Pancreas (tissue), 10 donors: Measurements from ENCODE around the gene MRPL54. TPM values are rescaled to one million over a fixed set of nuclear protein-coding genes. Genes with fewer than 3 reads are reported as not detected.
"Not testable (repeated sequence)": the region's sequence is repeated elsewhere in the genome, so short reads cannot be mapped to it uniquely, and the experiment has no call there.

ENCODE experiments used
- ATAC-seq, 4 donors: fragments of 200-7000 bp; cut with Tn5 transposase; one replicate each; pipeline versions ENCODE4 v1.8.0 to v1.9.1; 2020; ENCODE audit warnings: mild to moderate bottlenecking in 4 of 4, moderate library complexity in 4 of 4
- DNase-seq, 6 donors: peaks; one replicate each; pipeline ENCODE4 v3.0.0-alpha.2; 2020
- FAIRE-seq: peaks from 2 replicates; lab custom pipeline; 2012; peaks lifted over from hg19 to GRCh38; lab: Jason Lieb, UNC
- H3K27ac ChIP-seq, 4 donors: fragments of 200-600 bp; sonication (generic); 1 replicate in 3 of 4; 2 replicates in 1 of 4; pipeline versions ENCODE4 v1.5.0 to v1.8.0; 2020
- H3K27me3 ChIP-seq, 4 donors: fragments of 200-600 bp; one replicate each; pipeline ENCODE4 v1.8.0; 2021
- H3K36me3 ChIP-seq, 3 donors: fragments of 200-600 bp; sonication (generic) in 1 of 3; one replicate each; pipeline versions ENCODE4 v1.5.0 to v1.8.0; 2020 to 2021
- H3K4me1 ChIP-seq, 3 donors: fragments of 200-600 bp; one replicate each; pipeline ENCODE4 v1.8.0; 2021
- H3K4me3 ChIP-seq, 4 donors: fragments of 200-600 bp; sonication (generic) in 2 of 4; one replicate each; pipeline versions ENCODE4 v1.5.0 to v1.8.0; 2020 to 2021
- H3K9me3 ChIP-seq, 4 donors: fragments of 200-600 bp; one replicate each; pipeline ENCODE4 v1.8.0; 2021
- WGBS, 2 donors: extraction: QIAGEN DNeasy Blood & Tissue Kit; methylation state at CpG; one replicate each; pipeline ENCODE4 v1.1.7; 2013; 5-methylcytosine and 5-hydroxymethylcytosine counted together
- intact Hi-C, 3 donors: fragments of 100-400 bp; cut with DNase I; formaldehyde crosslinking; loops; one replicate each; pipeline versions ENCODE4 v1.11.1 to v1.14.2; 2022
- polyA plus RNA-seq, 2 donors: library from polyadenylated mRNA; stranded (reverse); fragments of 200-250 nt; gene quantifications; one replicate each; pipeline ENCODE4 v1.2.3, GENCODE V29; 2013
- total RNA-seq, 6 donors: library from RNA; stranded (reverse); fragmentation: NEBNext Ultra II Directional in 4 of 6; extraction: Animal tissue kit (Norgen Biotek cat#: 25700) in 4 of 6; gene quantifications; one replicate each; pipeline versions ENCODE4 v1.2.1 to v1.2.4, GENCODE V29; 2021 to 2023
- TF ChIP-seq, protein P1 (sequence below), 4 donors: fragments of 200-600 bp; sonication (generic) in 3 of 4; IDR thresholded peaks; one replicate each; pipeline versions ENCODE4 v1.5.0 to v1.8.0; 2021; ENCODE audit warnings: antibody characterized with exemption in 4 of 4
- donor health status: healthy with polysubstance abuse.
- donor health status: DM: no; HTN: no; CAD: no; lungs with moderate emphysema.
- donor health status: DM: no; HTN: no; CAD: no.
- donor health status: control.
- donor health status: control.
- donor health status: Bipolar disorder and iron deficiency.
- donor health status: DM: yes; HTN: yes; CAD: no.
- donor health status: DM: no; HTN: no; CAD: no.
- donor health status: DM: no; HTN: no; CAD: no.
- donor health status: DM: yes; HTN: yes; CAD: no.

Gene MRPL54
- total and polyA plus RNA-seq, 8 donors, result 30.0 to 104 (median 38.3) TPM

GRCh38 chr19:3753631-3754410 is 8.7 kb upstream of the MRPL54 start:
- FAIRE-seq (no peak), DNase-seq (no peak), ATAC-seq (no peak)
- H3K36me3 ChIP-seq, result peaks cover 0 to 18% (median 0%) of the 10 kb centered on the region in 3 donors
- no peaks in the 10 kb centered on the region for H3K4me1 ChIP-seq
- no peak overlapping the region for H3K27ac ChIP-seq
- TF ChIP-seq, protein P1, sequence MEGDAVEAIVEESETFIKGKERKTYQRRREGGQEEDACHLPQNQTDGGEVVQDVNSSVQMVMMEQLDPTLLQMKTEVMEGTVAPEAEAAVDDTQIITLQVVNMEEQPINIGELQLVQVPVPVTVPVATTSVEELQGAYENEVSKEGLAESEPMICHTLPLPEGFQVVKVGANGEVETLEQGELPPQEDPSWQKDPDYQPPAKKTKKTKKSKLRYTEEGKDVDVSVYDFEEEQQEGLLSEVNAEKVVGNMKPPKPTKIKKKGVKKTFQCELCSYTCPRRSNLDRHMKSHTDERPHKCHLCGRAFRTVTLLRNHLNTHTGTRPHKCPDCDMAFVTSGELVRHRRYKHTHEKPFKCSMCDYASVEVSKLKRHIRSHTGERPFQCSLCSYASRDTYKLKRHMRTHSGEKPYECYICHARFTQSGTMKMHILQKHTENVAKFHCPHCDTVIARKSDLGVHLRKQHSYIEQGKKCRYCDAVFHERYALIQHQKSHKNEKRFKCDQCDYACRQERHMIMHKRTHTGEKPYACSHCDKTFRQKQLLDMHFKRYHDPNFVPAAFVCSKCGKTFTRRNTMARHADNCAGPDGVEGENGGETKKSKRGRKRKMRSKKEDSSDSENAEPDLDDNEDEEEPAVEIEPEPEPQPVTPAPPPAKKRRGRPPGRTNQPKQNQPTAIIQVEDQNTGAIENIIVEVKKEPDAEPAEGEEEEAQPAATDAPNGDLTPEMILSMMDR (IDR thresholded peaks at IDR 0.05), result no peak
- intact Hi-C loops, result no loop called here
- H3K4me3 ChIP-seq, result no peak overlapping the region
- WGBS, 2 donors, result 94 to 95% methylated on average over 39 to 51 of the region's 51 CpGs
- no peaks in the 10 kb centered on the region for H3K27me3 ChIP-seq
- no peaks in the 10 kb centered on the region for H3K9me3 ChIP-seq

DNA sequence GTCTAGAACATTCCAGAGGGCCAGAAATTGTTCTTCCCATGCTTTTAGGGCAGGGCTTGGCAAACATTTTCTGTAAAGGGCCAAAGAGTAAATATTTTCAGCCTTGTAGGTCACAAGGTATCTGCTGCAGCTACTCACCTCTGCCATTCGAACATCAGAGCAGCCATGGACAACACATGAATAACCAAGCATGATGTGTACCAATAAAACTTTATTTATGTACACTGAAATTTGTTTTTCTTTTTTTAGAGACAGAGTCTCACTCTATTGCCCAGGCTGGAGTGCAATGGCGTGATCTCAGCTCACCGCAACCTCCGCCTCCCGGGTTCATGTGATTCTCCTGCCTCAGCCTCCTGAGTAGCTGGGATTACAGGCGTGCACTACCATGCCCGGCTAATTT is 4.8 kb upstream of the MRPL54 start:
- H3K4me3 ChIP-seq, H3K27me3 ChIP-seq, FAIRE-seq, DNase-seq, ATAC-seq, intact Hi-C loops, H3K9me3 ChIP-seq, H3K36me3 ChIP-seq, H3K27ac ChIP-seq: not testable (repeated sequence)
- H3K4me1 ChIP-seq, result peaks cover 3 to 18% (median 8%) of the 10 kb centered on the region in 3 donors
- WGBS, 2 donors, result 90 to 93% methylated on average over 7 of the region's 7 CpGs

- DNase-seq, H3K36me3 ChIP-seq, FAIRE-seq, H3K27me3 ChIP-seq, intact Hi-C loops, H3K27ac ChIP-seq, H3K4me3 ChIP-seq, ATAC-seq, H3K9me3 ChIP-seq: not testable (repeated sequence)
- peaks cover 3 to 20% (median 11%) of the 10 kb centered on the region in 3 donors for H3K4me1 ChIP-seq
- 96 to 97% methylated on average over 13 of the region's 13 CpGs for WGBS, 2 donors
These were observed 4.2 kb upstream of the MRPL54 start for GRCh38 chr19:3758297-3758696.

DNA sequence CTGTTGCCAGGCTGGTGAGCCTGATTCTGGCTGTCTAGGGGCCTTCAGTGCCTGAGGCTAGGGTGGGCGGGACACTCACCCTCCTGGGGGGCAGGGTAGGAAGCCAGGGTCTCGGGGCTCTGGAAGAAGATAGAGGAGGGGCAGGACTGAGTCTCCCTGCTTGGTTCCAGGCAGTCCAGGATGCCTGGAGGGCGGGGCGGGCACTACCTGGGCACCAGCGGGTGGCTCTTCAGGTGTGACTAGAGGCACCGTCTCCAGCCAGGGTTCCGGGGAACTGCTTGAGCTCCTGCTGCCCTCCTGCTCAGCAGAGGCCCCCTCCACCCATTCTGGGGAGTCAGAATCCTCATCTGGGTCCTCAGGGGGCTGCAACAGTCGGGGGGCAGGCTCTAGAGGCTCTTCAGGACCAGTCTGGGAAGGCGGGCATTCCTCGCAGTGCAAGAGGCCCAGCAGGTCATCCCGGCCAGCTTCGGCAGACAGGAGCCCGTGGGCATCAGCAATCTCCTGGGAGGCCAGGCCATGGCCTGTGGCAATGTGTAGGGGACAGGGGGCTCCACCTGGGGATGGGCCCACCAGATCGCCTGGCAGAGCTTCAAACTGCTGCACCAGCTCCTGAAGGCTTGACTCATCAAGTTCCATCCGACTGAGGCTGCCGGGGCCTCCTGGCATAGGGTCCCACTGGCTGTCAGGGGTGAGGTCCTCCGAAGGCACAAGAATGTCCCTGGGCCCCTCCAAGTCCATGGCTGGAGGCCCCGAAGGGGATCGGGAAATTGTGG is 2.8 kb upstream of the MRPL54 start:
- Histone ChIP-seq H3K27ac (no peak overlapping the region), H3K27me3 (no peaks in the 10 kb centered on the region), H3K36me3 (no peaks in the 10 kb centered on the region), H3K4me3 (no peak overlapping the region), H3K9me3 (no peaks in the 10 kb centered on the region), H3K4me1 (peaks cover 3 to 24% (median 15%) of the 10 kb centered on the region in 3 donors)
- DNase-seq (peak in 1 of 6 donors; percentile 72), FAIRE-seq (no peak), ATAC-seq (no peak)
- intact Hi-C loops, result no loop called here
- 84 to 89% methylated on average over 19 of the region's 19 CpGs for WGBS, 2 donors
- TF ChIP-seq, protein P1 (IDR thresholded peaks at IDR 0.05), result no peak

GRCh38 chr19:3760871-3761361 is 1.6 kb upstream of the MRPL54 start:
- Histone ChIP-seq H3K27me3 (no peaks in the 10 kb centered on the region), H3K4me3 (peak overlapping the region; percentile 61 to 87 (median 84)), H3K9me3 (no peaks in the 10 kb centered on the region), H3K4me1 (peaks cover 3 to 24% (median 15%) of the 10 kb centered on the region in 3 donors), H3K27ac (peak overlapping the region in 3 of 4 donors; percentile 46 to 100 (median 100)), H3K36me3 (peaks cover 0 to 7% (median 0%) of the 10 kb centered on the region in 3 donors)
- WGBS, 2 donors, result 18 to 19% methylated on average over 7 of the region's 7 CpGs
- TF ChIP-seq, protein P1 (IDR thresholded peaks at IDR 0.05), result no peak
- ATAC-seq (no peak), DNase-seq (no peak), FAIRE-seq (no peak)
- intact Hi-C loops, result no loop called here
